GM11168 (cell line): ENCODE data around the gene SPON1.

Experiments
- in situ Hi-C: fragments of 300-500 bp; cut with MboI; formaldehyde crosslinking; loops from one replicate; pipeline ENCODE4 v1.12.0; 2022; ENCODE audit warnings: low sequenced_read_pairs; ENCODE audit not compliant: unreplicated experiment

The SPON1 gene

DNA sequence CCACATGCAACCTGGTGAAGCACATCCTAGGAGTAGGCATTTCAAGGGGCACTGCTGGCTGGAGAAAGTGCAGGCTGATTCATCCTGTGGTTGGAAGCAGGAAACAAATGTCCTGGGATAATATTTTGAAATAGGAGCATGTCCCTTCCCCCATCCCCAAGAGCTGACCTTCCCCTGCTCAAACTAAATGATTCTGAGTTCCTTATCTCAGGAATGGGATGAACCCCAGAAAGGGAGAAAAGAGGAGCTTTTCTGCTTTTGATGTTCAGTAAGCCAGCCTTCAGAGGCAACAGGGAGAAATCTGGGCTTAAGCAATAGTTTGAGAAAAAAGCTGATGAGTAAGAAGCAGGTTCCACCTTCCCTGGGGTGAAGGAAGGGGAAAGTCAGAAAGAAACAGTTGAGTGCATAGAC lies 19.5 kb upstream of the SPON1 start:
- in situ Hi-C loops: no loop called here

DNA sequence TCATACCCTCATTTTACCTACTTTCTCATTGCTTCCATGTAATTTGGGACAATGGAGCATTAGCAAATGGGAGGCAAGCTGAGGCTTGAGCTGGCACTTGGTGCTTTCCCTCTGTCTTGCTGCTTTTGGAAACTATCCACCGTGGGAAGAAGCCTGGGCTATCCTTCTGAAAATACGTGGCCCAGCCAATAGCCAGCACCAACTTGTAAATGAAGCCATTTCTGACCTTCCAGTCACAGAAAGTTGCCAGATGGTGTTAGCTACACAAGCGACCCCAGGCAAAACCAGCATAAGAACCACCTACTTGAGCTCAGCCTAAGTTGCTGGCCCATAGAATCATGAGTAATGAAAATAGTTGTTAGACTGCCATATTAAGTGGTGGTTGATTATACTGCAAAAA lies 18.5 kb upstream of the SPON1 start:
- in situ Hi-C loops: no loop called here

DNA sequence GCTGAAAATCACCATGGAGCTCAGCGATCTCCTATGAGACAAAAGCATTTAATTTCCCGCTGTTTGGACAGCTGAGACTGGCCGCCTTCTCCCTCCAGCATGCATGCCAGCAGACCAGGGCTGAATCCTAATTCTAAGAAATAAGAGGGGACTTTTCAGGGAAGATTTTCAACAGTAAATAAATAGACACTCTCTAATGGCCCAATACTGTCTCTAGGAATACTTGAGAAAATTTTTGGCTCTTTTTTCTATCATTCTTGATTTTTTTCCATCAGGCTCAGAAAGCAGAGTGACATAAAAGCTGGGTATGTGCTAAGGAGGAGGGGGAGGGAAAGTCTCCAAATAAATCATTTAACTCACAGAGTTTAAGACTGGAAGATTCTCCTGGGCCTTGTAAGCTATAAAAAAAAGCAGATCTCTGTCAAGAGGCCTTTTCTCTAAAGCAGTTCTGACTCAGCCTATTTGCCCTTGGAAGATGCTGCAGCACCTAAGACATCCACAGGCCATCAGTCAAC lies 17.6 kb upstream of the SPON1 start:
- in situ Hi-C loops: no loop called here

DNA sequence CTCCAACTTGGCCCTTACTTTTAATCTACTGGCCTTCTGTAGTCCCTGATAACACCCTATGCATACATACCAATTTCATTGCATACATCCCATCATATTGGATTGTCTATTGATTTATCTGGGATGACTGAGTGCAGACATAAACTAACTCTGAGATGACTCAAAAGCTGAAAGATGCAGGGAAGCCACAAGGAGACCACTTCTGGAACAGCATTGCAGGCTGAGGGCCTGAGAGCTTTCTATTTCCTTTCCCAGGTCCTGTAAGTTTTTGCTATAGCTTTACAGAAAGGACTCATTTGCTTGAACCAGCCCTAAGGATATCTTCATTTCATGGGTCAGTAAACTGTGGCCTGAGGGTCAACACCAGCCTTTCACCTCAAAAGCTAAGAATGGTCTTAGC lies 15.1 kb upstream of the SPON1 start:
- in situ Hi-C loops: no loop called here

DNA sequence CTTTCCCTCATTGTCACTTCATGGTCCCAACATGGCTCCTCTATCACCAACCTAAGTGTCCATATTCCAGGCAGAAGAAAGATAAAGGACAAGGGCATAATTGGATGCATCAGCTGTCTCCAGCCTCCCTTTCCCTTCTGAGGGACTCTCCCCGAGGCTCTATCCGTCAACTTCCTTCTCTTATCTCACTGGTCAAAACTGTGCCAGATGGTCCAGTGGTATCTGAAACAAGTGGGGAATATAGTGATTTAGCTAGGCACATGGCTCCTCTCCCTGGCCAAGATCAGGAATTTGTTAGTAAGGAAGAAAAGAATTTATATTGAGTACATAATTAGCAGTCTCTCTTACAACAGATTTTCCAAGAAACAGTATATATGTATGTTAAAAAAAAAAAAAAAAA lies 12.6 kb upstream of the SPON1 start:
- in situ Hi-C loops: loop anchor here (25.0 kb wide), 1 partner anchor 487 kb away; no protein-coding TSS in a partner anchor

DNA sequence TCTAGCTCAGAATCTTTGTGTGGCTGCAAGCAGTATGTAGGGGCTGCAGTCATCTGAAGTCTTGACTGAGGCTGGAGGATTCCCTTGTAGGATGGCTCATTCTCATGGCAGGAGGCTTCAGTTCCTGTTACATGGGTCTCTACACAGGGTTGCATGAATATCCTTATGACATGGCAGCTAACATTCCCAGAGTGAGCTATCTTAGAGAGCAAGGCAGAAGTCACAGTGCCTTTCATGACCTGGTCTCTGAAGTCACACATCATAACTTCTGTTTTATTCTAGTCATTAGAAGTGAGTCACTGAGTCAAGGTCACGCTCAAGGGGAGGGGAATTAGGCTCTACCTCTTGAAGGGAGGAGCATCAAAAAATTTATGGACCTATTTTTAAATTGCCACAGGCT lies 10.3 kb upstream of the SPON1 start:
- in situ Hi-C loops: loop anchor here (25.0 kb wide), 1 partner anchor 485 kb away; no protein-coding TSS in a partner anchor

DNA sequence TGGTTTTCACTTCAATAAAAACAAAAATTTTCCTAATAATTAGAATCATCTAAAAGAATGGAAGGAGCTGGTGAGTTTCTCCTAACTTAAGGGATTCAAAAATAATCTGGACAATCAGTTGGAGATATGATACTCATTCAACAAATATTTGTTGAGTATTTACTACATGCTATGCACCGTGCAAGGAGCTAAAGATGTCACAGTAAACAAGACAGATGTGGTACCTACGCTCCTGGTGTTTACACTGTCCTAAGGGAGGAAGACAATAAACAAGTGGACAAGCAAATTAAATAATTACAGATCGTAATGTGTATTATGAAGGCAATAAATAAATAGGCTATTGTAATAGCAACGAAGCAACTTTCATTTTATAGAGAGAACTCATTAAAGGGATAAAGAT lies 9.9 kb upstream of the SPON1 start:
- in situ Hi-C loops: loop anchor here (25.0 kb wide), 1 partner anchor 485 kb away; no protein-coding TSS in a partner anchor

DNA sequence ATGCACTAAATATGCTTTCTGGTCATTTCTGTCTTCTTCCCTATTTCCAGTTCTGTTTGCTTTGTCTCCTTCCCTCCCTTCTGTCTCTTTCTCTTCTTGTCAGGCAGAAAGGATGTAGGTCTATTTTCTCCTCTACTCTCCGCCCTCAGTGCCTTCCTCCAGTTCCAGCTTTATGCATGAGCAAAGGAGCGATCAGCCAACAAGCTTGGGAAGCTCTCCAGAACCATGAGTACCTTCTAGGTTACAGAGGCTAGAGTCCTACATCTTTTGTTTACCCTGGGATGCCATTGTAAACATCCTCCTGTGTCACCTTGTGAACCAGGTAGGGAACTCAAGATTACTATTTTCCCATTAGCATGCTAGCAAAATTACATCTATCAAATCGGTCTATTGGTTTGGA lies 7.9 kb upstream of the SPON1 start:
- in situ Hi-C loops: loop anchor here (25.0 kb wide), 1 partner anchor 483 kb away; no protein-coding TSS in a partner anchor

DNA sequence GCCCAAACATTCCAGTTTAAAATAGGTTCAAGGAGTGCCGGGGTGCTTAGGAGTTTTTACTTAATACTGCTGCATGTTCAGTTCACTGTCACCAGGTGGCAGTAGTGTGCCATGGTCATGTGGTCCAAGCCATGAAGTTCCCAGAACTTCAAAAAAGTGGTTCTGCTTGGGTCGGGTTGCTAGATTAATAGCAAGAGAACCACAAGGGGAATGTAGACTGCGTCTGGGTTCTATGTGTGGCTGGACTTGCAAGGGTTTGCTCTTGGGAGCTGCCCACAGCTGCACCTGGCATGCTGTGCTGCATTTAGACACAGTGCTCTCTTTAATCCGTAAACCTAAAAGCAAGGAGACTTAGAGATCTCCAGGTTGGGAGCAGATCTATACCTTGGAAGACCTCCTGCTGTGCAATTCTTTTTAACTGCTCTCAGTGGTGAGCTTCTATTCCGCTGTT lies 6.5 kb upstream of the SPON1 start:
- in situ Hi-C loops: loop anchor here (5.0 to 25.0 kb wide), 2 partner anchors 291 to 481 kb away; no protein-coding TSS in a partner anchor

DNA sequence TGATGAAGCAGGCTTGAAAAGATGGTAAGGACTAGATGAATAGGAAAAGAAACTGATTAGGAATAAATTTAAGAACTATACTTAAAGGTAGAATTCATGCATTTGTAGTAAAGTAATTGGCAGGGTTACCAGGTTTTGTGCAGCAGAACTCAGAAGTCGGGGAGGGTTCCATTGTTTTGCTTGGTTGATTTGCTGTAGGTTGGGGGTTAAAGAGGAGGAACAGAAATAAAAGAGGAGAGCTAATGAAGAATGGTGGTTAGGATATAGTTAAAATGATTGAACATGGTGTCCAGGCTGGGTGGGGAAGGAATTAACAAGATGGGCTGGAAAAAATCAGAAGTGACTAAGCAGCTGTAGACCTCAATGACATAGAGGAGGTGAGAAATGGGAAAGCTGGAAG lies 5.5 kb upstream of the SPON1 start:
- in situ Hi-C loops: loop anchor here (5.0 to 25.0 kb wide), 2 partner anchors 290 to 480 kb away; no protein-coding TSS in a partner anchor

DNA sequence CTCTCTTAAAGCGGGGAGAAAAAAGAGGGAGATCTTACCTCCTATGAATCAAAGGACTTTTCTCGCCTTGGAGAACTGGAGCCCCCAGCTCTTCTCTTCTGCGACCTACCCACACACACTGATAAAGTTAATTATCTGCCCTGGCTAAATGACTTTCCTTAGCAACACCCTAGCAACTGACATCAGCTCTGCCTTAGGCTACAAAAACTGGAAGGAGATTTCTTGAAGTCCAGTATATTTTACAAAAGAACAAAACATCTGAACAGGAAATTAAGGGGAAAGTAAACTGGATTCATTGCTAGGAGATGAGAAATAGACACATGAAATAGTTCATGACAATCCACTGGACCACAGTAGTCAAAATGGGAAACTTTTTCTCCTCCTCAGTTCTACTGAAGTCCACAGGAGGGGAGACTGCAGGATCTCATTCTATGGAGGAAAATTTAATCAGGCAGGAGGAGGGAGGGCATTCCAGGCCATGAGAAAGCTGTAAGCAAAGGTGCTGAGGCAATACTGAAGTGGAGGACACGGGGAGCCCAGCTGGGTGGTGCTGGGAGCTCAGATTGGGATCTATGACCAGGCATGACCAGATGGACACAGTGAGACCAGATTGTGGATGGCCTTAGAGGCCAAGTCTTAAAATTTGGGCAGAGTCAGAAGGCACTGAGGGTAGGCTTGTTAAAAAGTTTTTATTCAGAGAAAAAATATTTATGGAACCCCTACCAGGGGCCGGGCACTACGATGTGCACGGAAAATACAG lies 3.7 kb upstream of the SPON1 start:
- in situ Hi-C loops: loop anchor here (5.0 to 25.0 kb wide), 2 partner anchors 288 to 478 kb away; no protein-coding TSS in a partner anchor

DNA sequence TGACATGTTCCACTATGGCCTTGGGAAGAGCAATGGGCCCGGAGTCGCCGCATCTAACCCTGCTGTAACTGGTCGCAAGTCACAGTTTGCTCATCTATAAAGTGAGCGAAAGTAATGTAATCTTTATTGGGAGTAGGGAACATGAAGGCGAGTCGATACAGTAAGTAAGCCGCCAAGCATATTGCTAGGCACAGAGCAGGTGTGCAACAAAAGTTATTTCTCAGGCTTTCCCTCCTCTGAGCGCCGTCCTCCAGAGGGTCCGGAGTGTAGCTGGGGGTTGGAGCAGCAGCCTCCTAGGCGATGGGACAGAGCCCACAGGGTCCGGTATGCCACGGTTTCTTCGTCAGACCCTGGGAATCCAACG lies 343 bp upstream of the SPON1 start:
- in situ Hi-C loops: loop anchor here (25.0 kb wide), 1 partner anchor 475 kb away; no protein-coding TSS in a partner anchor

DNA sequence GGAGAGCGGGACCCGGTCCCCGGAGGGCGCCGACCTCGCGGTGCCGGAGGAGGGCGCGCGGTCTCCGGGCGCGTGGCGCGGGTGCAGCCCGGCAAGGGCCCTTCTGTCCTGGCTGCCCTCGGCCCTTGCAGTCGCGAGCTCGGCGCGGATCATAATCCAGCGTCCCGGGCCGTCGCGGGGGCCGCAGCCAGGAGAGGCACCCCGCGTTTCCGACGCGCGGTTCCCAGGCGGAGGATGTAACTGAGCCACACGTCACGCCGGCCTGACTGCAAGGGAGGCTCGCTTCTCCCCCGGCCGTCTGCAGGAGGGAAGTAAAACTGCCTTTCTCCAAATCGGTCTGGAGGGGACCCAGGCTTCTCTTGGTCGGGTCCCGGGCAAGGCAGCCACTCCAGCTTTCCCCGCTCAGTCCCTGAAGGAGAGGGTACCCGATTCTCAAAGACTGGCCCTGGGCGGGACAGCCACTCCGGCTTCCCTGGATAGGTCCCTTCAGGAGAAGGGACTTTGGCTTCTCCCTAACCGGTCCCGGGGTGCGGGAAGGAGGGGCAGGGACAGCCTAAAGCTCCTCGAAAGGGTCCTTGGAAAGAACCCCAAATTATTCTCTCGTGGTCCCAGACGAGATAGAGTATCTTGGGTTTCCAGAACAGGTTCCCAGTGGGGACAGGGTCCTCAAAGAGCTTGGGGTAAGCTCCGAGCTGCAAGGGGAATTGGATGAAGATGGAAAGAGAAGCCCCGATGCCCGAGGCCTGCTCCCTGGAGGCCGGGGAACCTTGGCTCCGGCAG lies 836 bp downstream of the SPON1 start:
- in situ Hi-C loops: loop anchor here (25.0 kb wide), 1 partner anchor 474 kb away; no protein-coding TSS in a partner anchor

DNA sequence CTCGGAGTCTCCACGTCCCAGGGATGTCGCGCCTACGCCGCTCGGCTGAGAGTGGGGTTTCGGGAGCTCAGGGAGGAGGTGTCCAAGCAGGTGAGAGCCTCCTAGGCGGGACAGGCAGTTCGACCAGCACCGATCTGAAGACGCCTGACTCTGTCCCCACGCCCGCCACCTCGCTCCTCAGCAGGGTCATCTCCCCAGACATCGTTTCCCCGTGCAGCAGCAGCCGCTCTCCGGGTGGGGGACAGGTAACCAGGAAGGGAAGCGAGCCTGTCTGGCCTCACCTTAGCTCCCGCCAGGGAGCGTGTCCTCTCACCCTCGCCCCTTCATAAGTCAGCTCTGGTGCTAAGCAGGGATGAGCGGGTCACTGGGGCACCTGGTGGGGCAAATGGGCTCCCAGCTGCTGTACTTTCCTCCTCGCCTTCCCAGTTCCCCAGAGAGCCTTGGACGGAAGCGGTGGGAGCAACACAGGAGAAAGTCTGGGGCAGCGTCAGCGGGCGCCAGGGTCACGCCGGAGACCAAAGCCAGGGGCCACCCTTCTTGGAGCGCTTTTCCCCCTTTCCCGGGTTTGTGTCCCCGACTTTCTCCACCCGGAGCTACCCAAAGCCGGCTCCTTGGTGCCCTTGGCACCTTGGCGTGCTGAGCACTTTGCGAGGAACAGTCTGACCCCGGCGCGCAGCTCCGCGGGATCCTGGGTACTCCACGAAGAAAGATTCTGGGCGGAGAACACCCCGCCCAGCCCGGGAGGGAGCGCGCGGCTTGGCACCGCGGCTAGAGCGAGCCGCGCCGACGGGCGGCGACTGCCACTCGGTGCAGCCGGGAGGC lies 1.6 kb downstream of the SPON1 start:
- in situ Hi-C loops: loop anchor here (25.0 kb wide), 1 partner anchor 473 kb away; no protein-coding TSS in a partner anchor

DNA sequence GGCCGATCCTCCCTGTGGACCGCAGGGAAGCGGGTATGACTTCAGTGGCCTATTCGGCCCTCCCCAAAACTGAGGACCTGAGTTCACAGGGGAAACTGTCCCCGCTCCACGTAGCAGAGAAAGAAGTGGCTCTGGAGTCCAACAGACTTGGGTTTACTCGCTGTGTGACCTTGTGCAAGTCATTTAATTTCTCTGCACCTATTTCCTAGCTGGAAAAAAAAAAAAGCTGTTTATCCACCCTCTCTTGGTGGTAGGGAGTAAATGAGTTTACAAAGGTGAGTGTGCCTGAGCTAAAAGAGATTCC lies 2.2 kb downstream of the SPON1 start:
- in situ Hi-C loops: loop anchor here (25.0 kb wide), 1 partner anchor 473 kb away; no protein-coding TSS in a partner anchor

DNA sequence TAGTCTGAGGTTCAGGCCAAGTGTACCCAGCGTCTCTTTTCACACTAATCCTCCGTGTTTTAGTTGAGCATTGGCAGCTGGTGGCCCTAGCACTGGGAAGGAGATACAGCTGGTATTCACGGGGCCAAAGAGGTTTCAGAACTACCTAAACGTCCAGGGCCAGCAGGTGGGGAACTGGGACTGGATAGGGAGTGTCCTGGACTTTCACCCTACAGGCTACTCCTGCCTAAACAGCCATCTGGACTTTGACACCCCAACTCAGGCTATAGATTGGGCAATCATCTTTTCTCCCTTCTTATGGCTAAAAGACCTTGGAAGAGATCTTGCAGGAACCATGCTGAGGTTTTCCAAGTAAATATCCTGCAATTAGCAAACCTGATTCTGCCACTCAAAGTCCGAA lies 2.8 kb downstream of the SPON1 start:
- in situ Hi-C loops: loop anchor here (25.0 kb wide), 1 partner anchor 472 kb away; no protein-coding TSS in a partner anchor

DNA sequence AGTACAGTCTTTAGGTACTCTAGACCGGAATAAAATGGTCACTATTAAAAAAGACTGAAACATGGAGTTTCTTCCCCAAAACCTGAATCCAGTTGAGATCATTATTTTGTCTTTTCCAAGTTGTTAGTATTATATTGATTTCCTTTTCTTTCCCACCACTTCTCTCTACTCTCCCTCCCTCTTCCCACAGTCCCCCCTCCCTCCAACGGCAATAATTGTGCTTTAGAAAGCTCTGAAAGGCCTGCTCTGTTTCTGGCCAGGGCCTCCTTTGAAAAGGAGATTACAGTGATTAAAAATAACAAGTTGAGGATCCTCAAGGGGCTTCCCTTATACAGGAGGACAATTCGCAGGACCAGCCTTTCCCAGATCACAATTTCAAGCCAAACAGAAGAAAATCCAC lies 3.5 kb downstream of the SPON1 start:
- in situ Hi-C loops: loop anchor here (25.0 kb wide), 1 partner anchor 471 kb away; no protein-coding TSS in a partner anchor

DNA sequence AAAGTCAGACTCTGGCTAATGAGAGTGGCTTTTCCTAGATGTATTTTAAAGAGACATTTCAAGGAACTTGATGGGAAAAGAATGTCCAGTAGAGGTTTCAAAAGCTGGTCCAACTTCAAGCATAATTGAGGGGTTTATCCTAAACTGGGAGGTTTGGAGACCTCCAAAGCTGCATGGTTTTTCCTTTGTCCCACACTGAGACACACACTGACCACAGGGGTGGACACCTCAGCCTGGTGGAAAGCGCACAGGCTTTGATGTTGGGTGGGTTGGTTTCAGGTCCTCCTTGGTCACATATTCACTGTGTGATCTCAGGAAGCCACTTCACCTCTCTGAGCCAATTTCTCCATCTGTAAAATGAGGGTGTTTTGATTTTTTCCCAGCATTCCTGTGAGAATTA lies 4.0 kb downstream of the SPON1 start:
- in situ Hi-C loops: loop anchor here (25.0 kb wide), 1 partner anchor 471 kb away; no protein-coding TSS in a partner anchor

DNA sequence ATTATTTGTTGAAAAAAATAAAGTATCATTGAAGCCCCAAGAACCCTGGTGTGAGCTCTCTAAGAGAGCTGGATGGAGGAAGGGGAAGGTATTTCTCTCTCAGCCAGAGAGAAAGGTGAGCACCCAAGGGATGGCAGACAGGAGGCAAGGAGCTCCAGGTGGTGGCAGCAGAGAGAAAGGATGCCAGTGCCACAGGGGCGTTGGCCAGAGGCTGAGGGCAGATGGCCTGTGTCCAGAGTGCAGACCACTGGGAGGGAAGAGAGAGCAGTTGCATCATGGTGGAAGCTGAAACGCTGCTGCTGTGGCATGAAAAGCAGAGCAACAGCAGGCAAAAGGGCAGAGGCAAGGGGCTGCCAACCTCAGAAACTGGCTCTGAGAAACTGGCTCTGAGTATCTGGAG lies 8.5 kb downstream of the SPON1 start:
- in situ Hi-C loops: loop anchor here (25.0 kb wide), 1 partner anchor 466 kb away; no protein-coding TSS in a partner anchor
